NK-92 treated with Interleukin-12 subunit alpha and Interleukin-12 subunit beta, amount 100 ng/mL, for 24 hours (cell line): ENCODE data around the gene PCIF1.
"Not testable (repeated sequence)": the region's sequence is repeated elsewhere in the genome, so short reads cannot be mapped to it uniquely, and the experiment has no call there.

Experiments used
- DNase-seq: peaks from one replicate; lab custom pipeline; 2025; lab: John Stamatoyannopoulos, UW

PCIF1 gene

GRCh38 chr20:45947110-45947866 lies 12.8 kb downstream of the PCIF1 start:
- no peak for DNase-seq

- DNase-seq = no peak
These were observed 13.8 kb downstream of the PCIF1 start for GRCh38 chr20:45948261-45948733.

- DNase-seq = no peak
These were observed 14.5 kb downstream of the PCIF1 start for GRCh38 chr20:45948742-45949541.

GRCh38 chr20:45949542-45950329 lies 15.3 kb downstream of the PCIF1 start:
- no peak for DNase-seq

- no peak for DNase-seq
These were observed 15.8 kb downstream of the PCIF1 start for GRCh38 chr20:45950330-45950646.

- no peak for DNase-seq
These were observed 17.7 kb downstream of the PCIF1 start for GRCh38 chr20:45951925-45952834.

- DNase-seq = no peak
These were observed 18.4 kb downstream of the PCIF1 start for GRCh38 chr20:45952861-45953260.

GRCh38 chr20:45953672-45954071 lies 19.2 kb downstream of the PCIF1 start:
- DNase-seq = no peak

GRCh38 chr20:45956326-45956725 lies 21.8 kb downstream of the PCIF1 start:
- not testable (repeated sequence) for DNase-seq

GRCh38 chr20:45957021-45957941 lies 22.8 kb downstream of the PCIF1 start:
- DNase-seq = no peak

- DNase-seq = no peak
These were observed 24.1 kb downstream of the PCIF1 start for GRCh38 chr20:45958593-45958992.

- DNase-seq = no peak
These were observed 24.6 kb downstream of the PCIF1 start for GRCh38 chr20:45959126-45959525.

- DNase-seq = no peak
These were observed 25.6 kb downstream of the PCIF1 start for GRCh38 chr20:45959956-45960630.

- no peak for DNase-seq
These were observed 27.7 kb downstream of the PCIF1 start for GRCh38 chr20:45962031-45962755.

GRCh38 chr20:45963059-45964005 lies 28.8 kb downstream of the PCIF1 start:
- DNase-seq = no peak

- DNase-seq = no peak
These were observed 29.5 kb downstream of the PCIF1 start for GRCh38 chr20:45964006-45964400.

GRCh38 chr20:45965169-45966002 lies 30.9 kb downstream of the PCIF1 start:
- DNase-seq = no peak
